IgD-negative memory B cell (primary cell): ENCODE results near the gene ITM2C. TPM values are rescaled to one million over a fixed set of nuclear protein-coding genes. Genes with fewer than 3 reads are reported as not detected.

Experiments
- H3K27ac Mint-ChIP-seq, 3 donors: one replicate each; pipeline ENCODE4 v1.8.0; 2020 to 2022; ENCODE audit warnings: mild to moderate bottlenecking in 3 of 3, mixed read lengths in 3 of 3, moderate library complexity in 1 of 3
- H3K27me3 Mint-ChIP-seq: one replicate; pipeline ENCODE4 v1.8.0; 2021; ENCODE audit warnings: mixed read lengths
- H3K36me3 Mint-ChIP-seq: one replicate; pipeline ENCODE4 v1.8.0; 2020; ENCODE audit warnings: mild to moderate bottlenecking, mixed read lengths
- H3K4me1 Mint-ChIP-seq, 3 donors: one replicate each; pipeline ENCODE4 v1.8.0; 2020 to 2022; ENCODE audit warnings: mixed read lengths in 3 of 3, mild to moderate bottlenecking in 1 of 3
- H3K4me3 Mint-ChIP-seq, 4 donors: one replicate each; pipeline ENCODE4 v1.8.0; 2020 to 2022; ENCODE audit warnings: mild to moderate bottlenecking in 4 of 4, mixed read lengths in 4 of 4, moderate library complexity in 3 of 4
- H3K9me3 Mint-ChIP-seq, 3 donors: one replicate each; pipeline ENCODE4 v1.8.0; 2020 to 2021; ENCODE audit warnings: mixed read lengths in 3 of 3, mild to moderate bottlenecking in 1 of 3
- polyA plus RNA-seq: library from polyadenylated mRNA; unstranded; fragments of 300-500 nt; fragmentation: Illumina TruSeq; gene quantifications from one replicate; pipeline ENCODE4 v1.2.3, GENCODE V29; 2021

ITM2C gene
- polyA plus RNA-seq, 1 donor from 2014 or later: 162 TPM

DNA sequence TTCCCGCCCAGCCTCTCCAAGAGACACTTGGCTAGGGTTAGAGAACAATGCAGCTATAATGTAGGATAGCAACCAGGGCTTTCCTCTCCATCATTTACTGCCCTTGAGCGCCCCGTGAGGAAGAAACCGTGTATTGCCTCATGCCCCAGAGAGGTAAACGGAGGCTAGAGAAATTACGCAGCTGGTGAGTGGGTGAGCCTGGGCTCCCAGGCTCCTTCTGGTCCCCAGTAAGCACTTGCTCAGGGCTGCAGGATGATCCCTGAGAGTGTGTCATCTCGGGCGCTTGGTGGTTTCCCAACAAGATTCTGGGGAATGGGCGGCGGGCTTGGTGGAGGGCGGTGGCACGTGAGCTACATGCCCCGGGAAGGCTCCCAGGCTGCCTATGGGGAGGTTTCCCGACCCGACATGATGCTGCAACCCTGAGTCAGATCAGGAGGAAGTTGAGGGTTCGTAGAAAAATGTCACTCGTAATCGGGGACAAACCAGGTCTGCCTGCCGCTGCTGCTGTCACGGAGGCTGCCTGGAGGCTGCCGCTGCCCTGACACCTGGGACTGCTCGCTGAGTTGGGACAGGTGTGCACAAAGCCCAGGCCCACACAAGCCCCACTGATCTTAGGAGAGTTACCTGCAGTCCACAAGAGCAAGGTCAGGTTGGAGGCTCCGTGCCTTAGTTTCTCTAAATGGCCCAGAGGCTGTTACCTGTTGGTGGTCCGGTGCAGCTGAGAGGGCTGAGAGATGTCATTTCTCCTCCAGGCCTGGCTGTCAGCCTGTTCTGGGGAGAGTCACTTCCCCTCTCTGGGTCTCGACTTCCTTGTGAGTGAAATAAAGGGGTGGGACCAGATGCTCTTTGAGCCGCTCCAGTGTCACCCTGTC is 60.0 kb downstream of the ITM2C start, which contains the start of gene GPR55:
Gene GPR55 (minus strand): TSS at position 773 of the 872 bp plus-strand sequence. CDS start 14,280 bp downstream, outside the sequence.
- Mint-ChIP-seq H3K9me3 (no peaks in the 10 kb centered on the region), H3K4me3 (peak within 1 kb of the TSS; percentile 89 to 97 (median 95)), H3K4me1 (peaks cover 25 to 32% (median 28%) of the 10 kb centered on the region in 3 donors), H3K27ac (peak within 1 kb of the TSS; percentile 61 to 90 (median 89)), H3K36me3 (no peaks in the 10 kb centered on the region), H3K27me3 (no peaks in the 10 kb centered on the region)

DNA sequence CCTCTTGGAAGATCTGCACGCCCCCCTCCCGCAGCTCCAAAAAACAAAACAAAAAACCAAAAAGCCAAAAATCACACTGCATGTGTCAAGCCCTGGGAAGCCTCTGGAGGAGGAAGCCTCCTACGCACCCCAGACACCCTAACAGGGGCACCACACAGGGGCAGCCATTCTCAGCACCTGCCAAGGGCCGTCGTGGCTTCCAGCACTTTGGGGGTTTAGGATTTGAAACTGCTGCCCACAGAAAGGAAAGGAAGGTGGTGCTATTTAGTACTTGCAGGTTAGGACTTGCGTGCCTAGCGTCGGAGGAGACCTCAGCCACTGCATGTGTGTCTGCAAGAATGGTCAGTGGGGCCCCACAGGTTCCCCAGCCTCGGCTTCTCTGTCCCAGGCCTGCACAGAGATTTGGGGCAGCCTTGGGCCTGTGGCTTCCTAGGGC is 60.7 kb downstream of the ITM2C start:
- H3K9me3 Mint-ChIP-seq: no peaks in the 10 kb centered on the region
- peak overlapping the region; percentile 61 to 90 (median 89) for H3K27ac Mint-ChIP-seq
- no peaks in the 10 kb centered on the region for H3K36me3 Mint-ChIP-seq
- H3K4me1 Mint-ChIP-seq: peaks cover 20 to 26% (median 25%) of the 10 kb centered on the region in 3 donors
- no peaks in the 10 kb centered on the region for H3K27me3 Mint-ChIP-seq
- H3K4me3 Mint-ChIP-seq: peak overlapping the region; percentile 89 to 97 (median 95)

DNA sequence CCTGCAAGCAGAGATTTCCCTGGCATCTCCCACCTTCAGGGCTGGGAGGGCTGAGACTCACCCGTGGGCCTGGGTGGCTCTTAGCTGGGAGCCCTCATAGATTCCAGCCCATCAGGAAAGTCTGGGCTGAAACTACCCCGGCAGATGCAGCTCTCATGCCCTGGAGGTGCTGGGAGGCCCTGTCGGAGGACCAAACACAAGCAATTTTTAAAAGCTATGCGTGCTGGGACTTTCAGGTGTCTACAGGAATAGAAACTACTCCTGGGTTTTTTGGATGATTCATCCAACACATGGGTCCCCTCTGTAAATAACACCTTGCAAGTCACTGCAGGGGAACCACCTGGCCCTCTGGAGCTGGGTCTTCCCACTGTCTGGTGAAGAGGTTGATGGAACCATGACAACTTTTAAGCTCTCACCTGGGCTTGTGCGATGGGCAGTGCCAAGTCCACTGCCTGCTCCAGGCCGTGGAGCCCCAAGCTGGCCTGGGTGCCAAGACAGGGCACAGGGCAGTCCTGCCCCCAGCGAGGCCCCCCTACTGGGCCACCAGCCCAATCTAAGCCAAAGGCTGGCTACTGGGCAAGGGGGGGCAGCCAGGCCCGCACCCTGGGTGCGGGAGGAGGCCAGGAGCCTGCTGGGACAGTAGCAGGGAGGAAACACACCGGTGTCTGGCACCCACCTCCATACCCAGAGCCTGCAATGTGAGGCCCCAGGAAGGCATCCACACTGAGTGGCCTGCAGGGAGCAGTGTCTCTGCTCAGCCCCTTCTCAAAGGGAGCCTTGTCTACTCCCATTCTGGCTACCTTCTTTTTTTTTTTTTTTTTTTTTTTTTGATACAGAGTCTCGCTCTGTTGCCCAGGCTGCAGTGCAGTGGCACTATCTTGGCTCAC is 61.4 kb downstream of the ITM2C start:
- Mint-ChIP-seq H3K9me3 (no peaks in the 10 kb centered on the region), H3K36me3 (no peaks in the 10 kb centered on the region), H3K27ac (peak overlapping the region in 1 of 3 donors; percentile 90), H3K4me3 (peak overlapping the region in 3 of 4 donors; percentile 41 to 94 (median 70)), H3K4me1 (peaks cover 17 to 21% (median 19%) of the 10 kb centered on the region in 3 donors), H3K27me3 (no peaks in the 10 kb centered on the region)

DNA sequence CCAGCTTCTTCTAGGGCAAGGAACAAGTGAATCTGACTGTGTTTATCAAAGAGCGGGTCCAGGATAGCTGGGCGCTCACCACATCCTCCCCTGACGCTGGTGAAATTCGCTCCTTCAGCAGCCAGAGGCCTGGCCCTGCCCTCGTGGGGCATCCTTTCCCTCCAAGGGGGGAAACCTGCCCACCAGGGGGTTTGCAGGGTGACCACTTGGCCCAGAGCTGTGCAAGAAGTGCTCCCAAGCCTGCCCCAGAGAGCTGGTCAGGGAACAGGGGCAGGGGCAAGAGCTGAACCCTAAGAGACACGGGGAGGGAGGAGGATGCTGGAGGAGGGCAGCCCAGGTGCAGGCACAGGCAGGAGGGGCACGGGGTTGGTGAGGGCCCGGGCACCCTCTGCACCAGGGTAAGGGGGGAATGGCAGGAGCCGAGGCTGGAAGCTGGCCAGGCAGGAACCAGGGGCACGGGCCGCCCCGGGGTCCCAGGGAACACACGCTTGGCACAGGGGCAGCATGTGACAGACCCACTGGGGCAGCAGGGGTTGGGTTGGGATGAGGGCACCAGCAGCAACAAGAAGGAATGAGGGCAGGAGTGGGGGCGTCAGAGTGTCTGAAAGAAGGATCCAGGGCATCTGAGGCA is 63.1 kb downstream of the ITM2C start:
- H3K4me3 Mint-ChIP-seq: peak overlapping the region in 1 of 4 donors; percentile 71
- no peak overlapping the region for H3K27ac Mint-ChIP-seq

More for the DNA sequence above, 63.1 kb downstream of the ITM2C start:
- Mint-ChIP-seq H3K36me3 (no peaks in the 10 kb centered on the region), H3K27me3 (no peaks in the 10 kb centered on the region), H3K4me1 (peaks cover 17 to 20% (median 18%) of the 10 kb centered on the region in 3 donors), H3K9me3 (no peaks in the 10 kb centered on the region)

Other genes with a start within 250 kb of the ITM2C start
- gene CAB39, start 152.1 kb upstream of the ITM2C start, polyA plus RNA-seq: 46.8 TPM
- 1.9 TPM for gene GPR55, start 60.3 kb downstream of the ITM2C start, polyA plus RNA-seq
- not detected for gene SPATA3, start 131.2 kb downstream of the ITM2C start, polyA plus RNA-seq
- gene C2orf72, start 172.6 kb downstream of the ITM2C start, polyA plus RNA-seq: not detected
- gene PSMD1, start 191.9 kb downstream of the ITM2C start, polyA plus RNA-seq: 38.3 TPM